HG02884 (cell line): ENCODE results near the gene AGAP9.
"Not testable (repeated sequence)": the region's sequence is repeated elsewhere in the genome, so short reads cannot be mapped to it uniquely, and the experiment has no call there.

Experiments used
- ATAC-seq: cut with Tn5 transposase; IDR thresholded peaks from one replicate; pipeline ENCODE4 v1.9.1; 2021; ENCODE audit warnings: mild to moderate bottlenecking, moderate library complexity; ENCODE audit not compliant: unreplicated experiment

AGAP9 gene

DNA sequence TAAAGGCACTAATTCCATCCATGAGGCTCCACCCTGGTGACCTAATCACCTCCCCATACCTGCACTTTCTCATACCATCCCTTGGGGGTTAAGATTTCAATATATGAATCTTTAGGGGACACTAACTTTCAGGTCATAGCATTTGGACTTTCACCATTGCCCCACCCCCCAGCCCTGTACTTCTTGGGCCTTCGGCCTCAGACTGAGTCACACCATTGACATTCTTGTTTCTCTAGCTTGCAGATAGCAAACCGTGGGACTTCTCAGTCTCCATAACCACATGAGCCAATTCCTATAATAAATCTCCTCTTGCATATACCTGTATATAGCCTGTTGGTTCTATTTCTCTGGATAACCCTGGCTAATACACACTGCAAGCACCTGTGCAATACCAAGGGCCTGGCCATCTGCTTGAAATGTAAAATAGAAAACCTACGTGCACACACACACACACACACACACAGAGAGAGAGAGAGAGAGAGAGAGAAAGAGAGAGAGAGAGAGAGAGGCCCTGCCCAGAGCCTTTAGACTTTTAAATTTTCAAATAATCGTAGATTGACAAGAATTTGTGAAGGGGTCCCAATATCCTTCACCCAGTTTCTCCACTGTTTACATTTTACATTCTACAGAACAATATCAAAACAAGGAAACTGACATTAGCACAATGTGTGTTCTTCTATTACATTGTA, 64.8 kb downstream of the AGAP9 start:
- no peak for ATAC-seq

GRCh38 chr10:47457826-47458225, 65.6 kb downstream of the AGAP9 start:
- ATAC-seq, result no peak

- ATAC-seq, result no peak
Measured at GRCh38 chr10:47457528-47457820, 66.0 kb downstream of the AGAP9 start.

- no peak for ATAC-seq
Measured at GRCh38 chr10:47456794-47457527, 66.5 kb downstream of the AGAP9 start.

- no peak for ATAC-seq
Measured at GRCh38 chr10:47456079-47456785, 67.2 kb downstream of the AGAP9 start.

- not testable (repeated sequence) for ATAC-seq
Measured at GRCh38 chr10:47455350-47456078, 67.9 kb downstream of the AGAP9 start.

DNA sequence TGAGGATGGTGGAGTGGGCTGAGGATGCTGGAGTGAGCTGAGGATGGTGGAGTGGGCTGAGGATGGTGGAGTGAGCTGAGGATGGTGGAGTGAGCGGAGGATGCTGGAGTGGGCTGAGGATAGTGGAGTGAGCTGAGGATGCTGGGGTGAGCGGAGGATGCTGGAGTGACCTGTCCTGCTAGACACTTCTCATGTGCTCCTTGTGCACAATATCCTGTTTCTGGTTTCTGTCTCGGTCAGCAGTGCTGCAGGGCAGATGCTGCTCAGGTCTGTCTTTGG, 68.7 kb downstream of the AGAP9 start:
- no peak for ATAC-seq

GRCh38 chr10:47454008-47454779, 69.2 kb downstream of the AGAP9 start:
- no peak for ATAC-seq

GRCh38 chr10:47453141-47454007, 70.1 kb downstream of the AGAP9 start:
- no peak for ATAC-seq

- no peak for ATAC-seq
Measured at GRCh38 chr10:47452495-47453140, 70.8 kb downstream of the AGAP9 start.

DNA sequence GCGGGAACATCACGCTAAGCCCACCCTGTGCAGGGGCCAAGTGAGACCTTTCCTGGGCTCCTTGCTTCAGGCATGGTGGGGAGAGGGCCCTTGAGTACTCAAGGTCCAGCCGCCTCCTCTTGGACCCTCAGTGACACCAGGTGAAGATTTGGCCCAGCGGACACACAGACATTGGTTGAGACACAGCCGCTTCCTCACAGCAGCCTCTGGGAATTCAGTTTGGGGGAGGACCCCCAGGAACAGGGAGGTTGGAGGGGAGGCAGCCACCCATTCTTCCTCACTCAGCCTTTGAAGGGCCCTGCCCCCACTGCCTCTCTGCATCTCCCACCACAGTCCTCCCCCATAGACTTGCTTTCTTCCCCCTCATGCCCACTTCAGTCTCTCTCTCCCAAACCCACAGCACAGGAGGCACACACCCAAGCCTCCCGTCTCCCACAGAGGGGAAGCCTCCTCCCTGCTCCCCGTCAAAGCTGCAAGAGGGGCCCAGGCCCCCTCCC, 71.4 kb downstream of the AGAP9 start:
- no peak for ATAC-seq
